GM18517 (cell line): ENCODE results near the gene TMEM39A.

ENCODE experiments used
- ATAC-seq: cut with Tn5 transposase; IDR thresholded peaks from one replicate; pipeline ENCODE4 v1.9.1; 2021; ENCODE audit warnings: mild to moderate bottlenecking, moderate library complexity; ENCODE audit not compliant: unreplicated experiment

The TMEM39A gene, protein sequence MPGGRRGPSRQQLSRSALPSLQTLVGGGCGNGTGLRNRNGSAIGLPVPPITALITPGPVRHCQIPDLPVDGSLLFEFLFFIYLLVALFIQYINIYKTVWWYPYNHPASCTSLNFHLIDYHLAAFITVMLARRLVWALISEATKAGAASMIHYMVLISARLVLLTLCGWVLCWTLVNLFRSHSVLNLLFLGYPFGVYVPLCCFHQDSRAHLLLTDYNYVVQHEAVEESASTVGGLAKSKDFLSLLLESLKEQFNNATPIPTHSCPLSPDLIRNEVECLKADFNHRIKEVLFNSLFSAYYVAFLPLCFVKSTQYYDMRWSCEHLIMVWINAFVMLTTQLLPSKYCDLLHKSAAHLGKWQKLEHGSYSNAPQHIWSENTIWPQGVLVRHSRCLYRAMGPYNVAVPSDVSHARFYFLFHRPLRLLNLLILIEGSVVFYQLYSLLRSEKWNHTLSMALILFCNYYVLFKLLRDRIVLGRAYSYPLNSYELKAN

DNA sequence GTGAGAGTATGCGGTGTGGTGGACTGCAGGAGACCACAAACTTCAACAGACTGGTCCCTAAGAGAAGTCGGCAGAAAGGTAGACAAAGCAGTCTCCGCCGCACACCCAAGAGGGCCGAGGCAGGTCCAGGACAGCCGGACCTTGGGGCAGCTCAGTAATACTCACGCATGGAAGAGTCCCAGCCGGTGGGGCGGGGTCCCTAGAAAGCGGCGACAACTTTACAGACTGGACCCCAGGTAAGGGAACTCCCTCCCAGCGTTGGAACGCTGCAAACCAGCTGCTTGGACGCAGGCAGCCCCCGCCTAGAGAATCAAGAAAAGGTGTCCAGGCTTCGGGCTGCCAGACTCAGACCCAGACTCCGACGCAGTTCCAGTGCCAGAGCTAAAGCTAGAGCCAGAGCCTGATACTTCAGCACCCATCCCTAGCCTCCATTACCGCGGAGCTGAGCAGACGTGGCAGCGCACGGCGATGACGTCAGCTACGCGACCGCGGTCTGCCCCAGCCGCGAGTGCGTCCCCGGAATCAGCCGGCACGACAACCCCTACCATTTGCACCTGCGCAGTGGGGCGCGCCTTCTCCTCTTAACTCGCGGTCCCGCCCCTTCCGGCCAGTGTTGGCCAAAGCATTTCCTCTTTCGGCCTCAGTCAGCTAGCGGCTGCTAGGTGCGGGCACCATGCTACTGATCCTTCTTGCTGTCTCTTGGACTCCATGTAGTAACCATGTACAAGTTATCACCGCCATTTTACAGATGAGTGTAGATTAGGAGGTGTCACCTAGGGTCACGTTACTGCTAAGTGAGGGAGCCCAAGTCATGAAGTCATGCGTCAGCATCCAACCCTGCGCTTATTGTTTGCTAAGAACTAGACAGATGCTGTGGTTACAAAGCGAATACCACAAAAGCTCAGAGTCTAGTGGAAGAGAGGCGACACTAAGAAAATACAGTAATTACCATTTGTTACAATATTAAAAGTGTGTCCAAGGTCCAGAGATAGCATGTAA lies at the start of gene TMEM39A:
Gene TMEM39A, minus strand, starts transcription at position 445 of the 999 bp plus-strand sequence. CDS start 1,541 bp downstream, outside the sequence.
- ATAC-seq, result peak; percentile 95

DNA sequence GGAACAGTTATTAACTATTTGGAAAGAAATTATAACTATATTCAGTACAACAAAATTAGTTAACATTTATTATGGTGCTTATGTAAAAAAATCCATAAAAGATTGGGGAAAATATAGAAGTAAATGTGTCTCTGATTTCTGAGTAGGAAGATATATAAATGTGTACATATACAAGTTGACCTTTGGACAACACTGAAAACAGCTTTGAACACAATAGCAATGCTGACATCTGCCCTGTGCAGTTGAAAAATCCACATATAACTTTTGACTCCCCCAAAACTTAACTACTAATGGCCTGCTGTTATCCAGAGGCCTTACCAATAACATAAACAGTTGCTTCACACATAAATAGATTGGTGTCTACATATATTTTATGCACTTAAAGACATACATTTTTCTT lies 47.3 kb upstream of the TMEM39A start:
- no peak for ATAC-seq

DNA sequence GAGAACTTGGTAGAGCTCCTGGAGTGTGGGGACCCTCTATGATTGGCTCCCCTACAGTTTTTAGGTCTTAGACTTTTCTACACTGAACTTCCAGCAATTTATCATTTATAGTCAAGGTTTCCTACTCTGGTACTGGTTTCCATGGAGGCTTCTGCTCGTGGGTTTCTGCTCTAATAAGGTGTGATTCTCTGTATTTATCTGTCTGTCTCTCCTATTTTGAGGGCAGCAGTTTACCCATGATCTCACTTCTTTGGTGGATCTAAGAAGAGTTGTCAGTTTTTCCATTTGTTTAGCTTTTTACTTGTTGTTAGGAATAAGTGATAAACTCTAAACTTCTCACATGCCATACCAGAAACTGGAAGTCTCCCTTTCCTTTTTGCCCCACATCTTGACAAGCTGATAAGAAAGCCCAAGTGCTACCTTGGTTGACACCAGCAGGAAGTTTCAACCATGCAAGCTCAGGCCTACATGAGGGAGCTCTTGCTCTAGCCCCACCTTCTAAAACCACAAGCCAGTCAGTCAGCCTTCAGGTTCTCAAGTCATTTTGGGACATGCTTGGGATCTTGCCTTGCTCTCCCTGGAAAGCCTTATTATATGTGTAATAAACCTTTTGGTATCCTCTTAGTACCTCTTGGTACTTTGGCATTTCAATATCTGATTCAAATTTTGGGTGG lies 44.9 kb upstream of the TMEM39A start:
- no peak for ATAC-seq

DNA sequence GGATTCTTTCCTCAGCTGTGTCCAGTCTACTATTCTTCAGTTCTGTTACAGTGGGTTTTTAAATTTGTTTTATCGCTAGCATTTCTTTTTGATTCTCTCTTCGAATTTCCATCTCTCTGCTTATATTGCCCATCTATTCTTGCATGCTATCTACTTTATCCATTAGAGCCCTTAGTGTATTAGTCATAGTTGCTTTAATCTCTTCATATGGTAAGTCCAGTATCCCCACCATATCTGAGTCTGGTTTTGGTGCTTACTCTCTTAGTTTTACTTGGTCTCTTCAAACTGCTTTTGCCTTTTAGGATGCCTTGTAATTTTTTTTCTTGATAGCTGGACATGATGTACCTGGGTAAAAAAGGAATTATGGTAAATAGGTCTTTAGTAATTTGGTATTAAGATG lies 44.0 kb upstream of the TMEM39A start:
- no peak for ATAC-seq

DNA sequence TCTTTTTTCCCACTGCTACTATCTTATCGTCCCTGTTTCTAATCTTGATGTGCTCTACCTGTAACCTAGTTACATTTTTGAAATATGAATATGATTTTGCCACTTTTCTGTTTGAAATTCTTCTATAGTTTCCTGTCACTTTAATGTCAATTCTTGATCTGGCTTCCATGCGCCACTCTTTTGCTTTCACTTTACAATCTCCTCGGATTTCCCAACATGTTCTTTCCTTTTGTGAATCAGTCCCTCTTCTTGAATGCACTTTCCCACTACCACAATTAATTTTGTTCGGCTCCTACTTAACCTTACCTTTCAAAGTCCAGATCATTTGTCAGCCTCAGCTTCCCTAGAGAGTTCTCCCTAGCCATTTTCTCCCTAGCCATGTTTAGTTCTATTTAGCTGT lies 43.2 kb upstream of the TMEM39A start:
- ATAC-seq, result no peak

DNA sequence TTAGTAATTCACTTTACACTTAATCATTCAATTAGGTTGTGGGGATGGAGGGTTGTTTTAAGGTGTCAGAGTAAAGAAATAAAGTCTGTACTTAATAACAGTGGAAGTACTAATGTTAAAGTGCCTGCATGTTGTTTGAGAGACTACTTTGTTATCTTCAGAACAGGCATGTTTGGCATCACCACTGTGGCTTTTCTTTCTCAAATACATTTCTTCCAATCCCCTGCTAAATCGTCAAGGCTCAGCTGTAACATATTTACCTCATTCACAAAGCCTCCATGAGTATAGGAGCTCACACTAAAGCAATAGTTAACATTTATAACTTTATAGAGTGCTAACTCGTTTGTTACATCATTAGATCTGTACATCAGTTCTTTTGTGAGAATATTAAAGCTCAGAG lies 37.5 kb upstream of the TMEM39A start:
- ATAC-seq, result no peak

DNA sequence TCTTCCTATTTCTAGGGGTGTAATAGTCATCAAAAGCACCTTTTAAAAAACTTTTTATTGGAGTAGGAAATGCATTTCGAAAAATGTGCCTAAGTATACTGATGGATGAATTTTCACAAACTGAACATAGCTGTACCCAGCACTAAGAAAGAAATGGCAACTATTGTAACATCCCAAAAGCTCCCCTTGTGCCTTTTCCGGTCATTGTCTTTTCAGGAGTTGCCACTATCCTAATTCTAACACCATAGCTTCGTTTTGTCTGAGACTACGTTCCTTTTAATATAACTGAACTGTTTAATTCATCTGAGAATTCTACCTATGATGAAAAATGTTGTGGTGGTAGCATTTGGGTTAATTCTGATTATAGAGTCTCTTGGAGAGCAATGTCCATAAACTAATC lies 36.9 kb upstream of the TMEM39A start:
- ATAC-seq, result no peak

DNA sequence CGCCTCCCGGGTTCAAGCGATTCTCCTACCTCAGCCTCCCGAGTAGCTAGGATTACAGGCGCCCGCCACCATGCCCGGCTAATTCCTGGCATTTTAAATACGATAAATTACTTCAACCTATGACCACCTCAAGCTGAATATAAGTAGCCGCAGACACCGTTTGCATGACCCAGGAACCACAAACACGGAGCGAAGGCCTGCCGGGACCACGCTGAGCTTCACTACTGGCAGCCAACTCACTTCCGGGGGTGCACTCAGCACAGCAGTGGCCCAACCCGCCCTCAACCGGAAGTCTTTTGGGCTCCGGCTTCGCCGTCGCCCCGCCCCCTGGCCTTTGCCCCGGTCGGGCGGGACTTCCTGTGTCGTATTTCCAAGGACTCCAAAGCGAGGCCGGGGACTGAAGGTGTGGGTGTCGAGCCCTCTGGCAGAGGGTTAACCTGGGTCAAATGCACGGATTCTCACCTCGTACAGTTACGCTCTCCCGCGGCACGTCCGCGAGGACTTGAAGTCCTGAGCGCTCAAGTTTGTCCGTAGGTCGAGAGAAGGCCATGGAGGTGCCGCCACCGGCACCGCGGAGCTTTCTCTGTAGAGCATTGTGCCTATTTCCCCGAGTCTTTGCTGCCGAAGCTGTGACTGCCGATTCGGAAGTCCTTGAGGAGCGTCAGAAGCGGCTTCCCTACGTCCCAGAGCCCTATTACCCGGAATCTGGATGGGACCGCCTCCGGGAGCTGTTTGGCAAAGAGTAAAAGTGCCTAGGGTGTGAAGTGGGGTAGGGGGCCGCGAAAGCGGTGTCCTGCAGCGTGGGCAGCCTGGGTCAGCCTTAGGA lies 35.0 kb upstream of the TMEM39A start, which contains the start of gene TIMMDC1:
Gene TIMMDC1, plus strand, starts transcription at position 362 of the 826 bp plus-strand sequence. Its CDS starts 187 bp downstream, at position 549.
- ATAC-seq, result peak; percentile 88

DNA sequence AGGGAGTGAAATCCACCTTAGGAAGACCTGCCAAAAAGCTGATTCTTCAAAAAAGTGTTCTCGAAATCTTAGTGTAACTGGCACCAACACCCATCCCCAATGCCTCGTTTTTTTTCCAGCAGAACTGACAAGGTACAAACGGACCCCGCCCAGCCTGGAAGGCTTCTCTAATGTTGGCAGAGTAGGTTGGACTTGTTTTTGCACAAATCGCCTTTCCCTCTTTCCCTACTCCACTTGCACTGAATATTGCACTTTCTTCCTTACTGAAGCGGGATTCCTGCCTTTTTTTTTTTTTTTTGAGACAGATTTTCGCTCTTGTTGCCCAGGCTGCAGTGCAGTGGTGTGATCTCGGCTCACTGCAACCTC lies 34.4 kb upstream of the TMEM39A start:
- ATAC-seq, result no peak

DNA sequence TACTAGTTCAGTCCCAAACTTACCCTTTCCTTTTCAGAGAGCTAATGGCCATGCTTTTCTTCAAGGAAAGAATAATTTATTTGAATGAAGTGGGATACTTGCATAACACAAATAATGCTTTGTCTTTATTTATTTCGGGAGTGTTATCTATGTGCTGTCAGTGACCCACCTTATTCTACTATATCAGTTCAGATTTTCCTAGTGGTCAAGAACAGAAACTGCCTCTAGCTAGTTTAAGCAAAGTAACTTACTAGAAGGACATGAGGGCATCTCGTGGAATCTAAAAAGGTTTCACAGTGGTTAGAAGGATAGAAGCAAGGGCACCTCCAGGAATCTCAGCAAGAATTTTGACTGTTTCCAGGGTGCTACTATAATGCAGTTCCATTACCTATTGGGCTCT lies 31.2 kb upstream of the TMEM39A start:
- ATAC-seq, result no peak

DNA sequence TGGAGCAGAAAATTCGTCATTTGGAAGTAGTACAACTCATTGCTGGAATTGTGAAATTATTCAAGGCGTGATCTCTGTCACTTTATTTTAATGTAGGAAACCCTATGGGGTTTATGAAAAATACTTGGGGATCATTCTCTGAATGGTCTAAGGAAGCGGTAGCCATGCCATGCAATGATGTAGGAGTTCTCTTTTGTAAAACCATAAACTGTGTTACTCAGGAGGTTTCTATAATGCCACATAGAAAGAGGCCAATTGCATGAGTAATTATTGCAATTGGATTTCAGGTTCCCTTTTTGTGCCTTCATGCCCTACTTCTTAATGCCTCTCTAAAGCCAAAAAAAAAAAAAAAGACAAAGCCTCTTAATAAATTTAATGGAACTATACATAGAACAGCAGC lies 29.4 kb upstream of the TMEM39A start:
- no peak for ATAC-seq

DNA sequence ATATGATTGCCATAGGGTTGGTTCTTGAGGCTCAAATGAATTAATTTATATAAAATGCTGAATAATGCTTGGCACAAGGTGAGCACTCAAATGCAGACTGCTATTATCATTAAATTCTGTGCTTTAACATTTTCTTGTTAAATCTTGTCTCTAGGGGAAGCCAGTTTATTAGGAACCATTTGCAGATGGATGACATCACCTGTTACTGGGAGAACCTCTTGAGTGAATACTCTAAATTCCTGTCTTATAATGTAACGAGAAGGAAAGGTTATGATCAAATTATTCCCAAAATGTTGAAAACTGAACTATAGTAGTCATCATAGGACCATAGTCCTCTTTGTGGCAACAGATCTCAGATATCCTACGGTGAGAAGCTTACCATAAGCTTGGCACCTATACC lies 28.7 kb upstream of the TMEM39A start:
- no peak for ATAC-seq

DNA sequence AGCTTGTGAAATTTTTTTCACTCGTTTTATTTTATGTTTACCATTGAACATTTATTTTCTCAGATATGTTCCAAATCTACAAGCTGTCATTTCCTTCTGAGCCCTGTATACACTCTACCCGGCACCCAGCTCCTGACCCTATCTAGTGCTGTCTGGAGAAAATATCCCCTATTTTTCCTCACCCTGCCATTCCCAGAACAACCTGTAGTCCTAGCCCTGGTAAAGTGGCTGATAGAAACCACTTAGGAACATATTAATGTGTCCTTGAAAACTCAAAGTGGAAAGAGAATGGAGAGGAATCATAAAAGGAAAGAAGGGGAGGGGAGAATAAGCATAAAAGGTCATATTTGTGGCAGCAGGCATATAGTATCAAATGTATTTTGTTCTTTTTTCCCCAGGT lies 26.7 kb upstream of the TMEM39A start:
- ATAC-seq, result no peak

DNA sequence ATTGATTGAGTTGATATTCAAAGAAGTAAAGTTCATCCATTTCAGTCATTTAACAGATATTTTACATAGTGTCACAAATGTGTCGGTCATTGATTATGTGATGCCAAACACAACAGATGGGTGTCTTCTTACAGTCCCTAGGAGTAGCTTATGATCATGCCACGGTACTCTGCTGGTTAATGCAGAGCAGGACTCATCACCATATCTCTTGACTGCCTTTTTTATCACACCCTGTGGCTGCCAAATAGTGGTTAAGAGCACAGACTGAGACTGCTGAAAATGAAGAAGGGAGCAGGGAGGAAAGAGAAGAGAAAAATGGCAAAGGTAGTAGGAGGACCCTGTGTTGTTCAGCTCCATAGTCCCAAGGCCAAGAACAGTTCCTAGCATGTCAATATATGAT lies 22.1 kb upstream of the TMEM39A start:
- ATAC-seq, result no peak

DNA sequence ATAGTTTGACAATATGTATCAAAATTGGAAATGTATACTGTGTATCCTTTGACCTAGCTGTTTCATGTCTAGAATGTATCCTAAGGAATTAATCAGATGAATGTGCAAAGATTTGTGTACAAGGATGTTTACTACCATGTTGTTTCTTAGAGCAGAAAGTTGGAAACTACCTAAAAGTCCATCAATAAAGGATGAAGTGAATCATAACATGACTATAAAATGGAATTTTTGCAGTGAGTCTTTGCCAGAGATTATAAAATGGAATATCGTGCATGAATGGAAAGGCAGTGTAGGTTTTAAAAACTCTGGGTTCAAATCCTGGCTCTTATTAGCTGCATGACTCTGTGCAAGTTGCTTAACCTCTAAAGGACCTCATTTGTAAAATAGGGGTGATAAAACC lies 19.7 kb upstream of the TMEM39A start:
- ATAC-seq, result no peak

DNA sequence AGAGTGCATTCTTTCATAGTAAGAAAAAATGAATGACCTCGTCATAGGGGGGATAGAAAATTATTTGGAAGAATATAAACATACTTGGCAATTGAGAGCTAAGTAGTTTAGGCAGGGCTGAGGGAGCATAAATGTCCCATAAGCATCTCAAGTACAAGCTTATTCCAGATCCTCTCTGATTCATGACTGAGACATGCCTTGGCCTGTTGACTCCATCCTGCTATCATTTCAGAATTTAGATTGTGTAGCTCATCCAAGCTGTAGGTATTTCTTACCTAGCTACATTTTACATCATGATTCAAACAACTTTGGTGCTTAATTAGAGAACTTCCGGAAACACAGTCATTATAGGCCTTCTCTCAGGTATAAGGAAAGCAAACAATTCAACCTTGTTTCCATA lies 17.7 kb upstream of the TMEM39A start:
- ATAC-seq, result no peak

DNA sequence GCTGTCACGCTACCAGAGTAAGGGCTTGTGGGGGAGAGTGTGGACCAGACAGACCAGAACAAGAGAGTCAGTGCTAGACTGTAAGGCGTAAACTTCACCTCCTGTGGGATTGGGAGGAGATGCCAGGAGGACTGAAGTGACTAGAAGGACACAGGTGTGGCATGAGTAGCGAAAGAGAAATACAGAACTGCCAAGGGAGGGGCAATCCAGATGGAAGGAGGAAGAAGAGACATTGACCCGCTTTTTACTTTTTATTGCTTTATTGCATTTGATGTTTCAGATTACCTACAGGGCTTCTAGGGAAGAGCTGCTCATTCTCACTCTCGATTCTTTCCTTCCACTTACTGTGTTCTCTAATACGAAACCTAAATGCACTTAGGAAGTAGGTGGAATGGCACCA lies 7.5 kb upstream of the TMEM39A start:
- ATAC-seq, result no peak

DNA sequence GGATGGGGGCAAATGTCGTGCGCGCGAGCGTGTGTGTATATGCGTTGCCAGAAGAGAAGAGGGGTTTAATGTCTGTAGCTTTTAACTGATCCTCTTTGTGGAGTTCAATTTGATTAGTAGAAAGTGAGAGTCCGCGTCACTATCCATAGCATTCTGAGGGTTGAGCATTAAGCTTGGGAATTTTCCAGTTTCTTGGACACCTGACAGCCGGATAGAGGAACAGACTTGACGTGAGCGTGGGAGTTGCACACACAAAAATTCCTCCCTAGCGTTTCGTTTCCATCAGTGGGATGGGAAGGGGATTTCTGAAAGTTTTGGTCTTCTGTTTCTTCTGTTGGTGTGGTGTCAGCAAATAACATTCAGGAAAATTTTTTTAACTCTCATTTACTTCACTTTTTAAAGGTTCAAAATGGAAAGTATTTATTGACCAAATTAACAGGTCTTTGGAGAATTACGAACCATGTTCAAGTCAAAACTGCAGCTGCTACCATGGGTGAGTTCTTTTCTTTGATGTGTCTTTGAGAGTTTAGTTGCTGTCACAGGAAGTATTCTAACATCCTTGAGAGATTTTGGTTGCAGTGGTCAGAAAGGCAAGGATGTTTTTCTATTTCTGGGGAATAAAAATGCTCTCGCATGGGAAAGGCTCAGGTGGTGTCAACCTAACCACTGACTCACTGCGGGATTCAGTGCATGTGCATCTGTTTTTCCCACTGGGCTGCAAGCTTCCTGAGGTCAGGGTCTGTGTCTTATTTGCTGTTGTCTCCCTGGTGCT lies 6.2 kb upstream of the TMEM39A start:
- ATAC-seq, result no peak

DNA sequence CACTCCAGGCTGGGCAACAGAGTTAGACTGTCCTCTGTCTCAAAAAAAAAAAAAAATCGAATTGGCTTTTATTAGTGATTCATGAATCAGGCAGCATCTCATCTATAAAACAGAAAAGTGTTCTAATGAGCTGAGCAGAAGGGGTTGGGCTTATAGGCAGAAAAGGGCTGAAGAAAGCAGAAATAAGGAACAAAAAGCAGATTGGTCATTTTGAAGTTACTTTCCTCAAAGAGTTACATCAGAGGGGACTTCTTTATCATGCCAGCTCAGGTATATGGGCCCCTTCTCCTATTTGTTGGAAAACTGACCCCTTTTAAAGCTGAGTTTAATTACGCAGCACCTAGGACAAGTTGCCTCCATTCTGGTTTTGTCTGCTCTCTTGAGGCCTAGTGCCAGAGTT lies 4.6 kb upstream of the TMEM39A start:
- ATAC-seq, result no peak
